Skeletal muscle satellite cell (primary cell): ENCODE measurements around the gene CCDC88C.
"Not testable (repeated sequence)": the region's sequence is repeated elsewhere in the genome, so short reads cannot be mapped to it uniquely, and the experiment has no call there.

ENCODE experiments used
- H3K27me3 ChIP-seq: 2 replicates; pipeline ENCODE4 v1.7.0; 2013; ENCODE audit warnings: low read length; ENCODE audit not compliant: control insufficient read depth, insufficient read depth
- H3K36me3 ChIP-seq: 2 replicates; pipeline ENCODE4 v1.7.0; 2013; ENCODE audit warnings: mild to moderate bottlenecking, control low read depth, low read length; ENCODE audit not compliant: insufficient read depth
- H3K4me1 ChIP-seq: 2 replicates; pipeline ENCODE4 v1.7.0; 2013; ENCODE audit warnings: low read length; ENCODE audit not compliant: control insufficient read depth, insufficient read depth
- H3K4me2 ChIP-seq: 2 replicates; pipeline ENCODE4 v1.7.0; 2013; ENCODE audit warnings: mild to moderate bottlenecking, low read length
- H3K4me3 ChIP-seq: 2 replicates; pipeline ENCODE4 v1.7.0; 2013; ENCODE audit warnings: low read length
- H3K9ac ChIP-seq: 2 replicates; pipeline ENCODE4 v1.7.0; 2013; ENCODE audit warnings: mild to moderate bottlenecking, low read depth, low read length, moderate library complexity
- H3K9me3 ChIP-seq: replicated peaks from 2 replicates; pipeline ENCODE4 v1.7.0; 2013; ENCODE audit warnings: mild to moderate bottlenecking, control low read depth, low read length

The CCDC88C gene

DNA sequence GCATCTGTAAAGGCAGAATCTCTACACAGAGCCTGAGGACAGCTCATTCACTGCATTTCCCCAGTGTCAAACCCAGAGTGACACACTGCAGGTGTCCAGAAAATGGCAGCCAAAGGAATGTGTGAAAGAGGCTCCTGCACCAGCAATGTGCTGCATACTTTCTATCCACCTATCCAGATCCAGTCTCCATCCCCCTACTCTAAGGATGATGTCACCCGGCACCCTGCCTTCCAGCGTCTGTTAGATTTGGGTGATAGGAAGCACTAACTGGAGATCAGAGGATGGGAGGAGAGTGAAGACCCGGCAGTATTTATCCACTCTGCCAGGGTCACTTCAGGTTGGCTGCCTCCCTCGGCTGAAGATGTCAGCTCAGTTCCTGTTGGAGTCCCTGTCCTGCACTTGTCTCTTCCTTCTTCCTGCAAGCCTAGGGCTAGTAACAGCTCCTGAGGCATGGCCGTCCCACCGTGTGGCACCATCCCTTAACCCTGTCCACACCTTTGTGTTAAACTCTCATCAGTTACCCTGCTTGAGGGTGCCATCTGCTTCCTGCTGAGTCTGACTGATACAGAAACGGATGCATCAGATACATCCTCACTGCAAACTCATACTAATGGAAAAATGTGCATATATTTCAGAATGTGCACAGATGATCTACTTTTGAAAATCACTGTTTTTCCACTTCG is 160.2 kb downstream of the CCDC88C start:
- H3K4me3 ChIP-seq, result no peak overlapping the region
- H3K9me3 ChIP-seq, result no peaks in the 10 kb centered on the region
- H3K9ac ChIP-seq, result no peak overlapping the region
- H3K27me3 ChIP-seq, result no peaks in the 10 kb centered on the region
- peaks cover 23% of the 10 kb centered on the region for H3K4me1 ChIP-seq
- H3K4me2 ChIP-seq, result no peak overlapping the region
- no peaks in the 10 kb centered on the region for H3K36me3 ChIP-seq

DNA sequence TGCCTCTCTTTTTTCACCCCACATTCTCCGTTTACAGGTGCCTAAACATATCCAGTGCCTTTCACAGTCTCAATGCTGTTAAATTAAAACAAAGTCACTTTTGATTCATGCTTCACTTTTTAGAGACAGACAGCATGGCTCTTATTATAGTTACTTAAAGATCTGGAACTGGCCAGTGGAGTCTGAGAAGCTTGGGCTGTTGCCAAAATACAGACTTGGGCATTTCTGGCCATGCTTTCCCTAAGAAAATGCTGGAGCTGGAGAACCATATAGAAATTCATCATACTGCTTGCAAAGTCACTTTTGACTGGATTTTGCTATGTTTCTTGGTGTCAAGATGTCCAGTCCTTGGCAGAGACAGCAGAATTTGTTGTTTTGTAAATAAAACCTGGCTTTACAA is 161.0 kb downstream of the CCDC88C start:
- Histone ChIP-seq H3K4me1 (peaks cover 23% of the 10 kb centered on the region), H3K4me3 (no peak overlapping the region), H3K36me3 (no peaks in the 10 kb centered on the region), H3K9me3 (no peaks in the 10 kb centered on the region), H3K9ac (no peak overlapping the region), H3K27me3 (no peaks in the 10 kb centered on the region), H3K4me2 (no peak overlapping the region)

DNA sequence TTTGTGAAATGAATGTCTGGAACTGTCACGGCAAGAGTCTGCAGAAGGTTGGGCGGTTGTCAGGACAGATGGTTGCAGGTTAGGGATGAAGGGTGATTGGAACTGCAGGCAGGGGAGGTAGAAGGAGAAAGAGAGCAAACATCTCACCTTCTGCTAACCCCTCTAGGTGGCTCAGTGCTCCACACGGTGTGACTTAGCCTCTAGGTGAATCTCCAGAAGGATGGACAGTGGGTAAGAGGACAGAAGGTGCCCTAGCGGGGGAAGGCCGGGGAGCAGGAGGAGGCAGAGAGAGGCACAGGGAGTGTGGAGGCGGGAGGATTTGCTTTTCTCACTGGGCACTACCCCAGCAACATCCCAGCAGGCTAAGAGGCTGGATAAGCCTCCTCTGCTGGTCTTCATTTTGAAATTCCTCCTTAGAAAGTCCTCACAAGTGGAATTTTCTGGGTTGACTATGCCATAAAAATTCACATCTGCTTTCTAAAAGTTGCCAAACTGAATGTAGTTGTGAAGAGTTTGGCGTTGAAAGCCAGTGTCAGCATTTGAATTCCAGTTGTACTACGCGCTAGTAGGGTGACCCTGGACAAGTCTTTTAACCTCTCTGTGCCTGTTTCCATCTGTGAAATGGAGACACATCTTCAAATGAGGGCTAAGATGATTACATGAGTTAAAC is 162.5 kb downstream of the CCDC88C start:
- Histone ChIP-seq H3K4me2 (no peak overlapping the region), H3K9ac (no peak overlapping the region), H3K9me3 (no peaks in the 10 kb centered on the region), H3K36me3 (no peaks in the 10 kb centered on the region), H3K4me1 (peaks cover 23% of the 10 kb centered on the region), H3K27me3 (no peaks in the 10 kb centered on the region), H3K4me3 (no peak overlapping the region)

DNA sequence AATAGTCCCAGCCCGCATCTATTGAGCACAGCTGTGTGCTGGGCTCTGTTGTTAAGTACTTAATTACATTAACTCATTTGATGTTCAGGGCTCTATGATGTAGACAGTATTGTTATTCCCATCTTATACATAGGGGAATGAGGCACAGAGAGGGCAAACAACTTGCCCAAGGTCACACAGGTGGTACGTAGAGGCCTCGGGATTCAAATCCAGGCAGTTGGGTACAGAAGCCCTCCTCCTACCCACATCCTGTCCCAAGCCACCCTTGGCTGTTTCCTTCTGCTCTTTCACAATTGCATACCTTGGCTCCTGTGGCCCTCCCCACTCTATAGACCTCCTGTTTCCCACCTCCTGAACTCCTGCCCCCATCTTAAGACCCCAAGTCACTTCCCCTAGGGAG is 163.2 kb downstream of the CCDC88C start:
- no peaks in the 10 kb centered on the region for H3K27me3 ChIP-seq
- H3K9ac ChIP-seq, result no peak overlapping the region
- no peak overlapping the region for H3K4me2 ChIP-seq
- no peak overlapping the region for H3K4me3 ChIP-seq
- H3K9me3 ChIP-seq, result no peaks in the 10 kb centered on the region
- peaks cover 23% of the 10 kb centered on the region for H3K4me1 ChIP-seq
- no peaks in the 10 kb centered on the region for H3K36me3 ChIP-seq

DNA sequence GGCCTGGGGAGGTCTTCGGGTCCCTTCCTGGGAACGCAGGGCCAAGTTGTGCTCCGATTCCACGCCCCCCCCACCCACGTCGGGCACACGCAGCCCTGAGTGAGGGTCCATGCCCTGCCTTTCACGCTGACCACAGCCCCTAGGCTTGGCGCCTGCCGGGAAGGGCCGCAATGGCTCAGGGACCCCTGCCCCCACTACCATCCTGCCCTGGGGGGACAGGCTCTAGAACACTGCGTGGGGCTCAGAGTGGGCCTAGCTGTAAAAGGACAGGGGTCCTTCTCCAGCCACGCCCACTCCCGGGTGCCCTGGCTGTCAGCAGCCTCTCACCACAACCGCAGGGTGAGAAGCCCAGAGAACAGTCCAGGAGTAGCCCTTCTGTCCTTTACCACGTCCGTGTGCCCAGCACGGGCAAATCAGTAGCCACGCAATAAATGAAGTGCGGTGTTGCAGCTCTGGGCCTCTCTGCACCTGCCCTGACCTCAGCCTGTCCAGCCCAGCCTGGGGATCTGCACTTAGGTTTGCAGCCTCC is 163.8 kb downstream of the CCDC88C start:
- Histone ChIP-seq H3K9me3 (no peaks in the 10 kb centered on the region), H3K27me3 (no peaks in the 10 kb centered on the region), H3K9ac (peak overlapping the region; percentile 78), H3K4me1 (peaks cover 23% of the 10 kb centered on the region), H3K4me3 (peak overlapping the region; percentile 78), H3K4me2 (peak overlapping the region; percentile 91), H3K36me3 (no peaks in the 10 kb centered on the region)

DNA sequence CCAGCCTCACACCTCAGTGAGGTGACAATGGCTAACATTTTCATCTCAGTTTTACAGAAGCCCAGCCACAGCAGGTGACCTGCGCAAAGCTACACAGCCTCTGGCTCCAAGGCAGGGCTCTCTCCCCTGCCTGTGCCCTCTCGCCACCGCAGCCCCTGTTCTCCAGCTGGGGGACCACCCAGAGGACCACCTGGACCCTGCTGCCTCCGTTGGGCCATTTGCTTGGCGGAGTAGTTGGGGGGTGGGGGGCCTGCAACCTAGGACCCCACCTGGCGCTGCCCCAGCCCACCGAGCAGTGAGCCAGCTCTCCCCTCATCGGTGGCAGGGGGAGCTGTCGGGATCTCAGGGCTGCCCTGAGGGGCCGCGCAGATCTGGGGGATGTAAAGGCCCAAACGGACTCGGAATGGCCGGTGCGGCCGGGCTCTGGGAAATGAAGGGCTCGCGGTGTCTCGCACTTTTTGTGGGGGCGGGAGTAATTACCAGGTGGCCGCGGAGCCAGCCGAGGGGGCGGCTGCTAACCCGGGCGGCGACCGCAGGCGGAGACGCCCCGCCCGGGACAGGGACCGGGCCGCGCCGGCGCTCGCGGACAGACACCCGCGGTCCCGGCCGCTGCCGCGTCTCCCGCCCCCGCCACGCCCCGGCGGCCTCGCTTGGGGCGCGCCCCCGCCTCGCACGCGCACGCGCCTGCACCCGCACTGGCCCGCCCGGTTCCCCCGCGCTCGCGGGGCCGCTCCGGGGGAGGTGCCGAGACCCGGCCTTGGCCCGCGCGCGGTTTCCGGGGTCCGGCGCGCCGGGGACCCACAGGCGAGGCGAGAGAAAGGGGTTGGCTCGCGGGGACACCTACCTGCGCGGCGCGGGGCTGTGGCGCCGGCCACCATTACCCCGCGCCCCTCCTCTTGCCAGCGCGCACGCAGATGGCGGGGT is 164.5 kb downstream of the CCDC88C start:
- peak overlapping the region; percentile 91 for H3K4me2 ChIP-seq
- no peaks in the 10 kb centered on the region for H3K9me3 ChIP-seq
- peaks cover 19% of the 10 kb centered on the region for H3K4me1 ChIP-seq
- H3K4me3 ChIP-seq, result peak overlapping the region; percentile 78
- no peaks in the 10 kb centered on the region for H3K36me3 ChIP-seq
- H3K9ac ChIP-seq, result peak overlapping the region; percentile 78
- no peaks in the 10 kb centered on the region for H3K27me3 ChIP-seq

DNA sequence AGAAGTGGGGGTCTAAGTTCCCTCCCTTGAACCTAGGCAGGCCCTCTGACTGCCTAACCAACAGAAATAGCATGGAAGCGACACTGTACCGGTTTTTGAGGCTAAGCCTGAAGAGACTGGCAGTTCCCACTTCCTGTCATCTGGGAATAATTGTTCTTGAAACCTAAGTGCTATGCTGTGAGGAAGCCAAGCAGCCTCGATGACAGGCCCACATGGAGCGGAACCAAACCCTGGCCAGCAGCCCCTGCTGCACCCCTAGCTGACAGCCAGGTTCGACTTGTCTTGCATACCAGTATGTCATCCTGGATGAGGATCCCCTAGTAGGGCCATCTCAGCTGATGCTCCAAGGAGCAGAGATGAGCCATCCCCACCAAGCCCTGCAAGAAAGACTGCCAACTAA is 166.7 kb downstream of the CCDC88C start:
- H3K27me3 ChIP-seq, result no peaks in the 10 kb centered on the region
- no peak overlapping the region for H3K4me3 ChIP-seq
- peaks cover 12% of the 10 kb centered on the region for H3K4me1 ChIP-seq
- H3K36me3 ChIP-seq, result no peaks in the 10 kb centered on the region
- no peaks in the 10 kb centered on the region for H3K9me3 ChIP-seq
- no peak overlapping the region for H3K4me2 ChIP-seq
- no peak overlapping the region for H3K9ac ChIP-seq

DNA sequence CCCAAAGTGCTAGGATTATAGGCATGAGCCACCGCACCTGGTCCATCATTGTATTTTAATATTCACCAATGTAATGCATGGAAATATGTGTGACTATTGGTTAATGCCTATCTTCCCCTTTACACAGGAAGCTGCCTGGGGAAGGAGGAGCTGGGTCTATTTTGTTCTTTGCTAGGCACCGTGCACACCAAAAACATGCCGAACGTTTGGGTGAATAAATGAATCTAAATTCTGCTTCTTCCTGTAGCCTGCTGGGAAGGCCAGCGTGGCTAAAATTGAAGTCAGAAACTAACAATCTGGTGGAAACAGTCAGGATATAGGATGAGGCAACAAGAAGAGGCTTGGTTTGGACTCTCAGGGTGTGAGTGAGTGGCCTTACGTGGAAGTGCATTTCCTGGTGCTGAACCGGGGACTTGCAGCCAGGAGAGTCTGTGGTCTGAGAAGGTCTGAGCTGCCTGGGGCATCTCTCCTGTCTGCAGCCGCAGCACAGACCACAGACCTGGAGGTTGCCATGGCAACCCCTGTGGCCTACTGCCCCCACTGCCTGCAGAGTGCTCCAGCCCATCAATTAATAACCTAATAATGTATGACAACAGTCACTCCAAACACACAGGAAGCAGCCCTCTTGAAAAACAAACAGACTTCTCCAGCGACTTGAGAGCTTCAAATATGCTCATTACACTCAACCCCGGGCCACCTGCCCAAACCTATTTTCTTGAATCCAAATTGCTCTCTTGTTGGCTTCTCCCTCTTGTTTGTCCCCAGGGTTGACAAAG is 167.6 kb downstream of the CCDC88C start:
- H3K4me3 ChIP-seq, result no peak overlapping the region
- H3K27me3 ChIP-seq, result no peaks in the 10 kb centered on the region
- H3K4me1 ChIP-seq, result peaks cover 14% of the 10 kb centered on the region
- H3K4me2 ChIP-seq, result no peak overlapping the region
- H3K36me3 ChIP-seq, result no peaks in the 10 kb centered on the region
- no peaks in the 10 kb centered on the region for H3K9me3 ChIP-seq
- H3K9ac ChIP-seq, result no peak overlapping the region

DNA sequence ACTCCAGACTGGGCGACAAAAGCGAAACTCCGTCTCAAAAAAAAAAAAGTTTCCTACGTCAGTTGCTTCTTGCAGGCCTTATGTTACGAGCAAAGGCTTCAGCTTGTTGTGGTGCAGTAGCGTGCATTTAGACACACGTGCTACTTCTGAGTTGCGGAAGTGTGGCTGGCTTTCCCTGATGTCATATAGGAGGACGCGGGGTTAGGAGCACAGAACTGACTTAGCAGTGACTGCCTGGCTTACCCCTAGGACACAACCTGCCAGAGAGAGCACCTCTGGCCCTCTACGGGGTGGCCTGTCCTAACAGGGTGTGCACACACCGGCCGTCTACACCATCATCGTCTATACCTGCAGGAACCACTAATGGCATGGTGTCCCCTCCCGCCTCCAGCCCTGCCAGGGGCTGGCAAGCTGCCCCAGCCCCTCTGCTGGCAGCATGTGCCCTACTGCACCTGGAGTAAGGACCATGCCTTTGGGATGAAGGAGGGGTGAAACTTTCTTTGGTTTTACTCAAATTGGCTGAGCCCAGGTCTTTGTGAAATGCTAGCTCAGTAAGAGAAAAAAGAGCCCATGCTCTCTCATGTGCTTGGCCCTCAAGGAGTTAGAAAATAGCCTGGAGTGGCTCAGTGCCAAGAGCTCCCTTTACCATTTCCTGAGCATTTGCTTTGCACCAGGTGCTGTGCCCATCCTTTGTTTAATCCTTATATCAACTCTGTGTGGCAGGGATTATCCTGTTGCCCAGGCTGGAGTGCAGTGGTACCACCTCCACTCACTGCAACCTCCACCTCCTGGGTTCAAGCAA is 171.4 kb downstream of the CCDC88C start:
- H3K4me3 ChIP-seq, result no peak overlapping the region
- no peaks in the 10 kb centered on the region for H3K9me3 ChIP-seq
- peaks cover 28% of the 10 kb centered on the region for H3K4me1 ChIP-seq
- no peaks in the 10 kb centered on the region for H3K27me3 ChIP-seq
- H3K9ac ChIP-seq, result no peak overlapping the region
- no peaks in the 10 kb centered on the region for H3K36me3 ChIP-seq
- no peak overlapping the region for H3K4me2 ChIP-seq

DNA sequence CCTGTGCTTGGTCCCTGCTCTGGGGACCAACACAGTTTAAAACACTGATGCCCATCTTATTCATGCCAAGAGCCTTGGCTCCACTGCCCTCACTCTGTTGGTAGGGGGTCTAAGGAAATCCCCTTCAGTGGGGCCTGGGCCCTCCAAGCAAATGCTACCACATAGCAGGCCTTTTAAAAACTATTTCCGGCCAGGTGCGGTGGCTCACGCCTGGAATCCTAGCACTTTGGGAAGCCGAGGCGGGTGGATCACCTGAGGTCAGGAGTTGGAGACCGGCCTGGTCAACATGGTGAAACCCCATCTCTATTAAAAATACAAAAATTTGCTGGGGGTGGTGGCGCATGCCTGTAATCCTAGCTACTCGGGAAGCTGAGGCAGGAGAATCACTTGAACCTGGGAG is 172.0 kb downstream of the CCDC88C start:
- H3K4me2 ChIP-seq, H3K27me3 ChIP-seq, H3K9me3 ChIP-seq, H3K36me3 ChIP-seq, H3K9ac ChIP-seq, H3K4me3 ChIP-seq: not testable (repeated sequence)
- H3K4me1 ChIP-seq, result peaks cover 28% of the 10 kb centered on the region
